Endodermal cell (in vitro differentiated cells): ENCODE measurements around the gene KRTAP10-6. TPM values are rescaled to one million over a fixed set of nuclear protein-coding genes. Genes with fewer than 3 reads are reported as not detected.
"Not testable (repeated sequence)": the region's sequence is repeated elsewhere in the genome, so short reads cannot be mapped to it uniquely, and the experiment has no call there.

ENCODE experiments used
- DNase-seq: peaks from one replicate; pipeline ENCODE4 v3.0.0-alpha.2; 2017
- H3K27ac ChIP-seq: 2 replicates; pipeline ENCODE4 v1.5.1; 2013; ENCODE audit warnings: mild to moderate bottlenecking, low read depth, low read length, moderate library complexity
- H3K27me3 ChIP-seq: 2 replicates; pipeline ENCODE4 v1.6.1; 2013; ENCODE audit warnings: mild to moderate bottlenecking, low read length, moderate library complexity; ENCODE audit not compliant: insufficient read depth, control insufficient read depth, poor library complexity, severe bottlenecking
- H3K36me3 ChIP-seq: 2 replicates; pipeline ENCODE4 v1.7.0; 2013; ENCODE audit warnings: mild to moderate bottlenecking, low read length, moderate library complexity; ENCODE audit not compliant: control insufficient read depth, insufficient read depth
- H3K4me1 ChIP-seq: one replicate; pipeline ENCODE4 v1.7.0; 2013; ENCODE audit warnings: low read length; ENCODE audit not compliant: control insufficient read depth, insufficient read depth
- H3K4me3 ChIP-seq: 2 replicates; pipeline ENCODE4 v1.5.1; 2013; ENCODE audit warnings: mild to moderate bottlenecking, low read length, moderate library complexity
- H3K9ac ChIP-seq: 2 replicates; pipeline ENCODE4 v1.6.1; 2013; ENCODE audit warnings: mild to moderate bottlenecking, low read length, moderate library complexity; ENCODE audit not compliant: poor library complexity, severe bottlenecking; ENCODE audit errors: extremely low read depth
- H3K9me3 ChIP-seq: 2 replicates; pipeline ENCODE4 v1.6.1; 2013; ENCODE audit warnings: mild to moderate bottlenecking, low read length, moderate library complexity; ENCODE audit not compliant: control insufficient read depth
- H3K27ac Mint-ChIP-seq: 2 replicates; pipeline ENCODE4 v1.8.0; 2020; ENCODE audit warnings: mixed read lengths
- H3K27me3 Mint-ChIP-seq: 2 replicates; pipeline ENCODE4 v1.8.0; 2021; ENCODE audit warnings: mild to moderate bottlenecking, mixed read lengths; ENCODE audit not compliant: insufficient read depth
- H3K36me3 Mint-ChIP-seq: 2 replicates; pipeline ENCODE4 v1.8.0; 2020; ENCODE audit warnings: low read depth, mixed read lengths
- H3K4me1 Mint-ChIP-seq: 2 replicates; pipeline ENCODE4 v1.8.0; 2020; ENCODE audit warnings: mixed read lengths
- H3K4me3 Mint-ChIP-seq: 2 replicates; pipeline ENCODE4 v1.8.0; 2020; ENCODE audit warnings: mild to moderate bottlenecking, moderate library complexity, mixed read lengths
- H3K9me3 Mint-ChIP-seq: 2 replicates; pipeline ENCODE4 v1.8.0; 2020; ENCODE audit warnings: mild to moderate bottlenecking, mixed read lengths
- CTCF ChIP-seq: fragments of 200-600 bp; sonication (generic); conservative IDR thresholded peaks from 2 replicates; pipeline ENCODE4 v1.5.0; 2021; ENCODE audit warnings: antibody characterized with exemption, mild to moderate bottlenecking
- WGBS, 2 experiments: methylation state at CpG; one replicate each; pipeline versions ENCODE4 v1.1.5 to v1.1.7; 2013; ENCODE audit warnings: missing lambda C conversion rate in 2 of 2, mixed read lengths in 1 of 2; ENCODE audit not compliant: insufficient coverage in 1 of 2, insufficient read length in 1 of 2; 5-methylcytosine and 5-hydroxymethylcytosine counted together
- total RNA-seq, 2 donors: library from RNA; stranded (reverse); fragmentation: NEBNext Ultra II Directional in 1 of 2; extraction: Animal tissue kit (Norgen Biotek cat#: 25700) in 1 of 2; gene quantifications; 2 replicates in 1 of 2; 3 replicates in 1 of 2; pipeline ENCODE4 v1.2.1, GENCODE V29; 2021

The KRTAP10-6 gene
- total RNA-seq, 2 donors from 2014 or later = not detected

- no peak overlapping the region for H3K27ac ChIP-seq
- Mint-ChIP-seq H3K36me3 (no peaks in the 10 kb centered on the region), H3K27ac (no peak overlapping the region), H3K27me3 (peaks cover 1% of the 10 kb centered on the region), H3K9me3 (peaks cover 9% of the 10 kb centered on the region), H3K4me1 (peaks cover 14% of the 10 kb centered on the region), H3K4me3 (no peak overlapping the region)
- no peaks in the 10 kb centered on the region for H3K9me3 ChIP-seq
- H3K4me1 ChIP-seq = no peaks in the 10 kb centered on the region
- H3K4me3 ChIP-seq = no peak overlapping the region
- no peaks in the 10 kb centered on the region for H3K36me3 ChIP-seq
- 73 to 81% methylated on average over 7 to 10 of the region's 10 CpGs for WGBS, 2 experiments
- TF ChIP-seq CTCF = no peak
- H3K9ac ChIP-seq = no peak overlapping the region
- no peaks in the 10 kb centered on the region for H3K27me3 ChIP-seq
- no peak for DNase-seq
Observed at GRCh38 chr21:44550807-44551206, 41.5 kb downstream of the KRTAP10-6 start.

DNA sequence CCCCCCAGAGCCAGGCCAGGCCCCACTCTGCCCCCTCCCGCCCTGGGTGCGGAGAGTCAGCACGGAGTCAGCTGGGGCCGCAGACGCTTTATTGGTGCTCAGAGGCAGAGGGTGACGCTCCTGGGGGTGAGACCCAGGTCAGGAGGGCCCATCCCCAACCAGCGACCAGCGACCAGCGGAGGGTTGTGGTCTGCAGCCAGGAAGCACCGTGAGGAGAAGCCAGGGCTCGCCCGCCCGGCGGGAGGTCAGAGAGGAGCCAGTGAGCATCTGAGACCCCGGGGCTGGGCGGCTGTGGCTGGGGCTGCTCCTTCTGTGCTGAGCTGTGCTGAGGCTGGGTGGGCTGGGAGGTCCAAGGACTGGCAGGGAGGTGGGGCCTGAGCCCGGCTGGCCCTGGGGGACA, 42.0 kb downstream of the KRTAP10-6 start:
- H3K9me3 Mint-ChIP-seq = peaks cover 14% of the 10 kb centered on the region

DNA sequence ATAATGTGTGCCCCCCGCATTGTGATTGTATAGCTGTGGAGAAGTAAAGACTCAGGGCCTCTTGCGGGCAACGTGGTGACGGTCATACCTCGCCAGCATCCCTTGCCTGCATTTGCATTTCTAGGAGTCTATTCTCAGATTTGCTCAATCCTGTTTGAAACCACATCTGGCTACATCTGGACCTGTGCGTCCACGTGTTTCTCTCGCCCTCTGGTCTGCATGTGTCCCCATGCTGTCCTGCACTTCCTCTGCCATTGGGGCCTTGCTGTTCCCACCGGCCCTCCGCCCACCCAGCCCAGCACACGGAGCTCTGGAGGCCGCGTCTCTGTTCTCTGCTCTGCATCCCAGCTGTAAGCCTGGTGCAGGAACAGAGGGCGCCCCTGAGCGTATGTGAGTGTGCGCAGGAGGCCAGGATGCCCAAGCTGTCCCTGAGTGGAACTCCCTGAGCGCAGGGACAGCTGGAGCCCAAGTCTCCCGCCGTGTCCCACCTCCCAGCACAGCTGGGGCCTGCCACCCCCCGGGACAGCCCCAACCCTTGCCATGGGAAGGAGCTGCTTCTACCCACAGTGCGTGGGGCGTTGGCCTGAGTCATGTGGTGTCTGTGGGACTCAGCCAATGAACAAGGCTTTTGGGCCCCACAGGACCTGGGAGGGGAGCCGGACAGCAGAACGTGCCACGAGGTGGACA, 42.6 kb downstream of the KRTAP10-6 start:
- WGBS, 2 experiments = 84 to 86% methylated on average over 13 to 25 of the region's 25 CpGs
- DNase-seq = peak; percentile 62
- H3K27ac ChIP-seq = peak overlapping the region; percentile 83

More for the DNA sequence above, 42.0 kb downstream of the KRTAP10-6 start:
- not testable (repeated sequence) for H3K4me1 ChIP-seq, H3K4me3 ChIP-seq, H3K36me3 Mint-ChIP-seq, H3K27ac Mint-ChIP-seq, H3K9ac ChIP-seq, H3K36me3 ChIP-seq, H3K4me3 Mint-ChIP-seq, H3K27me3 ChIP-seq, H3K27ac ChIP-seq, H3K27me3 Mint-ChIP-seq, H3K9me3 ChIP-seq
- peaks cover 14% of the 10 kb centered on the region for H3K4me1 Mint-ChIP-seq
- peak; percentile 61 for DNase-seq
- 87 to 100% methylated on average over 1 to 17 of the region's 17 CpGs for WGBS, 2 experiments

More for the DNA sequence above, 42.6 kb downstream of the KRTAP10-6 start:
- TF ChIP-seq CTCF = no peak
- Histone ChIP-seq H3K36me3 (no peaks in the 10 kb centered on the region), H3K9ac (no peak overlapping the region), H3K9me3 (no peaks in the 10 kb centered on the region), H3K27me3 (no peaks in the 10 kb centered on the region), H3K4me3 (no peak overlapping the region), H3K4me1 (no peaks in the 10 kb centered on the region)
- Mint-ChIP-seq H3K27ac (no peak overlapping the region), H3K4me1 (peaks cover 14% of the 10 kb centered on the region), H3K9me3 (peaks cover 14% of the 10 kb centered on the region), H3K36me3 (no peaks in the 10 kb centered on the region), H3K27me3 (peaks cover 1% of the 10 kb centered on the region), H3K4me3 (no peak overlapping the region)
